Measurements from ENCODE around the gene RHOBTB1.

GRCh38 chr10:60894786-60895185 is 49.2 kb downstream of the RHOBTB1 start:
- TF ChIP-seq, protein P1, sequence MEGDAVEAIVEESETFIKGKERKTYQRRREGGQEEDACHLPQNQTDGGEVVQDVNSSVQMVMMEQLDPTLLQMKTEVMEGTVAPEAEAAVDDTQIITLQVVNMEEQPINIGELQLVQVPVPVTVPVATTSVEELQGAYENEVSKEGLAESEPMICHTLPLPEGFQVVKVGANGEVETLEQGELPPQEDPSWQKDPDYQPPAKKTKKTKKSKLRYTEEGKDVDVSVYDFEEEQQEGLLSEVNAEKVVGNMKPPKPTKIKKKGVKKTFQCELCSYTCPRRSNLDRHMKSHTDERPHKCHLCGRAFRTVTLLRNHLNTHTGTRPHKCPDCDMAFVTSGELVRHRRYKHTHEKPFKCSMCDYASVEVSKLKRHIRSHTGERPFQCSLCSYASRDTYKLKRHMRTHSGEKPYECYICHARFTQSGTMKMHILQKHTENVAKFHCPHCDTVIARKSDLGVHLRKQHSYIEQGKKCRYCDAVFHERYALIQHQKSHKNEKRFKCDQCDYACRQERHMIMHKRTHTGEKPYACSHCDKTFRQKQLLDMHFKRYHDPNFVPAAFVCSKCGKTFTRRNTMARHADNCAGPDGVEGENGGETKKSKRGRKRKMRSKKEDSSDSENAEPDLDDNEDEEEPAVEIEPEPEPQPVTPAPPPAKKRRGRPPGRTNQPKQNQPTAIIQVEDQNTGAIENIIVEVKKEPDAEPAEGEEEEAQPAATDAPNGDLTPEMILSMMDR (IDR thresholded peaks at IDR 0.05; ENCODE audit: low read depth, low read length, poor library complexity, severe bottlenecking) = no peak
- TF ChIP-seq EZH2phosphoT487 (IDR thresholded peaks at IDR 0.05; ENCODE audit: borderline replicate concordance, low read length) = no peak

Data from DOHH2 (cell line).